CD4-positive, alpha-beta T cell treated with Interleukin-21 for 1 hour (primary cell): ENCODE results near the gene GPATCH2L.

Source experiments
- DNase-seq: peaks from one replicate; pipeline ENCODE4 v3.0.0-alpha.2; 2020

GPATCH2L gene

GRCh38 chr14:76203086-76204001 lies 51.6 kb downstream of the GPATCH2L start:
- no peak for DNase-seq

- DNase-seq: no peak
These were observed 52.9 kb downstream of the GPATCH2L start for GRCh38 chr14:76204461-76205230.

- no peak for DNase-seq
These were observed 54.0 kb downstream of the GPATCH2L start for GRCh38 chr14:76205708-76206107.

GRCh38 chr14:76208340-76208739 lies 56.6 kb downstream of the GPATCH2L start:
- DNase-seq: no peak

- no peak for DNase-seq
These were observed 60.5 kb downstream of the GPATCH2L start for GRCh38 chr14:76212242-76212641.

- no peak for DNase-seq
These were observed 65.5 kb downstream of the GPATCH2L start for GRCh38 chr14:76217179-76217578.

- DNase-seq: no peak
These were observed 66.9 kb downstream of the GPATCH2L start for GRCh38 chr14:76218662-76219061.

GRCh38 chr14:76219873-76220272 lies 68.2 kb downstream of the GPATCH2L start:
- no peak for DNase-seq

- DNase-seq: no peak
These were observed 75.8 kb downstream of the GPATCH2L start for GRCh38 chr14:76227450-76228050.

GRCh38 chr14:76228138-76228537 lies 76.4 kb downstream of the GPATCH2L start:
- DNase-seq: no peak

GRCh38 chr14:76232800-76233199 lies 81.1 kb downstream of the GPATCH2L start:
- no peak for DNase-seq

GRCh38 chr14:76235628-76236027 lies 83.9 kb downstream of the GPATCH2L start:
- no peak for DNase-seq

- no peak for DNase-seq
These were observed 84.7 kb downstream of the GPATCH2L start for GRCh38 chr14:76236172-76237130.

GRCh38 chr14:76237349-76237990 lies 85.7 kb downstream of the GPATCH2L start:
- no peak for DNase-seq

GRCh38 chr14:76245097-76245496 lies 93.4 kb downstream of the GPATCH2L start:
- no peak for DNase-seq

GRCh38 chr14:76250302-76250701 lies 98.6 kb downstream of the GPATCH2L start:
- no peak for DNase-seq

GRCh38 chr14:76252471-76252870 lies 100.7 kb downstream of the GPATCH2L start:
- DNase-seq: no peak

GRCh38 chr14:76253111-76253510 lies 101.4 kb downstream of the GPATCH2L start:
- DNase-seq: no peak

- no peak for DNase-seq
These were observed 104.8 kb downstream of the GPATCH2L start for GRCh38 chr14:76256545-76256944.

GRCh38 chr14:76257111-76257803 lies 105.5 kb downstream of the GPATCH2L start:
- DNase-seq: no peak

GRCh38 chr14:76257842-76258397 lies 106.2 kb downstream of the GPATCH2L start:
- no peak for DNase-seq
